PFSK-1 (cell line): ENCODE results near the gene CEP152. TPM values are rescaled to one million over a fixed set of nuclear protein-coding genes. Genes with fewer than 3 reads are reported as not detected.
A peak's percentile ranks its signal among the peaks of the same experiment; 100 is the strongest.

Source experiments
- FOXP2 ChIP-seq: optimal IDR thresholded peaks from 2 replicates; pipeline ENCODE3; 2011; ENCODE audit warnings: borderline replicate concordance, control low read depth, inconsistent platforms; ENCODE audit not compliant: insufficient read depth; ENCODE audit errors: extremely low read length, extremely low read depth
- POLR2AphosphoS5 ChIP-seq: IDR thresholded peaks from 2 replicates; pipeline ENCODE4 v1.6.1; 2012; ENCODE audit warnings: low read depth, mild to moderate bottlenecking, control low read depth, low read length, moderate library complexity
- SIN3A ChIP-seq: IDR thresholded peaks from 2 replicates; pipeline ENCODE4 v1.6.1; 2012; ENCODE audit warnings: mild to moderate bottlenecking, low read length, moderate library complexity, borderline replicate concordance; ENCODE audit not compliant: insufficient read depth
- TAF1 ChIP-seq: IDR thresholded peaks from 2 replicates; pipeline ENCODE4 v1.6.1; 2012; ENCODE audit warnings: low read length, control low read depth, borderline replicate concordance; ENCODE audit not compliant: insufficient read depth
- polyA plus RNA-seq: library from polyadenylated mRNA; unstranded; fragments of >200 nt; gene quantifications from one replicate; pipeline ENCODE4 v1.2.1, GENCODE V29; 2012; ENCODE audit warnings: low read depth, missing spikeins; ENCODE audit not compliant: insufficient read length
- TF ChIP-seq, protein P1 (sequence below), 2 experiments: IDR thresholded peaks; 2 replicates each; pipeline versions ENCODE4 v1.6.1 to v1.8.0; 2011 to 2012; ENCODE audit warnings: low read depth in 2 of 2, low read length in 2 of 2, control low read depth in 1 of 2, inconsistent platforms in 1 of 2, mild to moderate bottlenecking in 1 of 2, moderate library complexity in 1 of 2; ENCODE audit not compliant: insufficient read depth in 1 of 2

Gene CEP152, protein sequence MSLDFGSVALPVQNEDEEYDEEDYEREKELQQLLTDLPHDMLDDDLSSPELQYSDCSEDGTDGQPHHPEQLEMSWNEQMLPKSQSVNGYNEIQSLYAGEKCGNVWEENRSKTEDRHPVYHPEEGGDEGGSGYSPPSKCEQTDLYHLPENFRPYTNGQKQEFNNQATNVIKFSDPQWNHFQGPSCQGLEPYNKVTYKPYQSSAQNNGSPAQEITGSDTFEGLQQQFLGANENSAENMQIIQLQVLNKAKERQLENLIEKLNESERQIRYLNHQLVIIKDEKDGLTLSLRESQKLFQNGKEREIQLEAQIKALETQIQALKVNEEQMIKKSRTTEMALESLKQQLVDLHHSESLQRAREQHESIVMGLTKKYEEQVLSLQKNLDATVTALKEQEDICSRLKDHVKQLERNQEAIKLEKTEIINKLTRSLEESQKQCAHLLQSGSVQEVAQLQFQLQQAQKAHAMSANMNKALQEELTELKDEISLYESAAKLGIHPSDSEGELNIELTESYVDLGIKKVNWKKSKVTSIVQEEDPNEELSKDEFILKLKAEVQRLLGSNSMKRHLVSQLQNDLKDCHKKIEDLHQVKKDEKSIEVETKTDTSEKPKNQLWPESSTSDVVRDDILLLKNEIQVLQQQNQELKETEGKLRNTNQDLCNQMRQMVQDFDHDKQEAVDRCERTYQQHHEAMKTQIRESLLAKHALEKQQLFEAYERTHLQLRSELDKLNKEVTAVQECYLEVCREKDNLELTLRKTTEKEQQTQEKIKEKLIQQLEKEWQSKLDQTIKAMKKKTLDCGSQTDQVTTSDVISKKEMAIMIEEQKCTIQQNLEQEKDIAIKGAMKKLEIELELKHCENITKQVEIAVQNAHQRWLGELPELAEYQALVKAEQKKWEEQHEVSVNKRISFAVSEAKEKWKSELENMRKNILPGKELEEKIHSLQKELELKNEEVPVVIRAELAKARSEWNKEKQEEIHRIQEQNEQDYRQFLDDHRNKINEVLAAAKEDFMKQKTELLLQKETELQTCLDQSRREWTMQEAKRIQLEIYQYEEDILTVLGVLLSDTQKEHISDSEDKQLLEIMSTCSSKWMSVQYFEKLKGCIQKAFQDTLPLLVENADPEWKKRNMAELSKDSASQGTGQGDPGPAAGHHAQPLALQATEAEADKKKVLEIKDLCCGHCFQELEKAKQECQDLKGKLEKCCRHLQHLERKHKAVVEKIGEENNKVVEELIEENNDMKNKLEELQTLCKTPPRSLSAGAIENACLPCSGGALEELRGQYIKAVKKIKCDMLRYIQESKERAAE (N-terminal part only)
- 4.4 TPM for polyA plus RNA-seq

- peak; percentile 85 for TF ChIP-seq POLR2AphosphoS5
- no peak for TF ChIP-seq SIN3A
- TF ChIP-seq FOXP2: no peak
- TF ChIP-seq TAF1: peak; percentile 68; the same call in 1 of the 2 replicates
- TF ChIP-seq, protein P1, sequence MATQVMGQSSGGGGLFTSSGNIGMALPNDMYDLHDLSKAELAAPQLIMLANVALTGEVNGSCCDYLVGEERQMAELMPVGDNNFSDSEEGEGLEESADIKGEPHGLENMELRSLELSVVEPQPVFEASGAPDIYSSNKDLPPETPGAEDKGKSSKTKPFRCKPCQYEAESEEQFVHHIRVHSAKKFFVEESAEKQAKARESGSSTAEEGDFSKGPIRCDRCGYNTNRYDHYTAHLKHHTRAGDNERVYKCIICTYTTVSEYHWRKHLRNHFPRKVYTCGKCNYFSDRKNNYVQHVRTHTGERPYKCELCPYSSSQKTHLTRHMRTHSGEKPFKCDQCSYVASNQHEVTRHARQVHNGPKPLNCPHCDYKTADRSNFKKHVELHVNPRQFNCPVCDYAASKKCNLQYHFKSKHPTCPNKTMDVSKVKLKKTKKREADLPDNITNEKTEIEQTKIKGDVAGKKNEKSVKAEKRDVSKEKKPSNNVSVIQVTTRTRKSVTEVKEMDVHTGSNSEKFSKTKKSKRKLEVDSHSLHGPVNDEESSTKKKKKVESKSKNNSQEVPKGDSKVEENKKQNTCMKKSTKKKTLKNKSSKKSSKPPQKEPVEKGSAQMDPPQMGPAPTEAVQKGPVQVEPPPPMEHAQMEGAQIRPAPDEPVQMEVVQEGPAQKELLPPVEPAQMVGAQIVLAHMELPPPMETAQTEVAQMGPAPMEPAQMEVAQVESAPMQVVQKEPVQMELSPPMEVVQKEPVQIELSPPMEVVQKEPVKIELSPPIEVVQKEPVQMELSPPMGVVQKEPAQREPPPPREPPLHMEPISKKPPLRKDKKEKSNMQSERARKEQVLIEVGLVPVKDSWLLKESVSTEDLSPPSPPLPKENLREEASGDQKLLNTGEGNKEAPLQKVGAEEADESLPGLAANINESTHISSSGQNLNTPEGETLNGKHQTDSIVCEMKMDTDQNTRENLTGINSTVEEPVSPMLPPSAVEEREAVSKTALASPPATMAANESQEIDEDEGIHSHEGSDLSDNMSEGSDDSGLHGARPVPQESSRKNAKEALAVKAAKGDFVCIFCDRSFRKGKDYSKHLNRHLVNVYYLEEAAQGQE (IDR thresholded peaks at IDR 0.05; ENCODE audit: insufficient read depth in 1 of 2, low read depth in 2 of 2, low read length in 2 of 2): no peak
Measured at GRCh38 chr15:48810414-48811324, at the start of gene CEP152. Gene CEP152 (minus strand): TSS chr15:48811069. CDS start chr15:48805649, 5,420 bp downstream.

DNA sequence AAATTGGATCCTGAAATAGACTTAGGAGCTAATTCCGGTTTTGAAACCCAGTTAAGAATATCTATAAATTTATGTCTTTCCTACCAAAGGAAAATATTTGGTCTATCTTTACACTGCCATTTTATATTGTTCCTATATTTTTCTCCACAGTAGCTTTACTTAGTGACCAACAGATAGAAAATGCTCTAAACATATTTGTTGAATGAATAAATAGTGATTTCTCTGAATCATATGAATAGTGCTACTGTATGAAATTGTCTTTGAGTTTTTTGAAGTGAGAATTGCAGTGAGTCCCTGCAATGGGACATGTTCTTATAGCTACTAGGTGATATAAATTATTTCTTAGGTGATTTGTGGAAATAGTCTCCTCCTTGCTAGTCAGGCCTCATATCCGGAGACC, 48.6 kb upstream of the CEP152 start:
- TF ChIP-seq FOXP2: no peak
- TF ChIP-seq POLR2AphosphoS5: no peak

DNA sequence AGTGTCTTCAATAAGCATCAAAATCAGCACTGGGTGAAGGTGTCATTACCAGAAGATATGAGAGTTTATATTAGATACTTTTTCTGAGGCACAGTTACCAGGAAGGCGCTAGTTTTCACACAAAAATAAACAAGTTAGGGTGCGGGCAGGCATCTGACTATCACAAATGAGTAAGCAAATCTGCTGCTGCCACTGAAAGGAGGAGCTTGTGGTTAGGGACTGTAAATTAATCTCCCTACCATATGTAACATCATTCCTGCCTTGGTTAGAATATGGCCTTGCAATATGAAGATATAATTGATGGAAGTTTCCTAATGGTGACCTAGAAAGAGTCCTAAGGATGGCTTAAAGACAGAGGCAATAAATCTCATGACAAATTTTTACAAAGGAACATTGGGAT, 47.5 kb upstream of the CEP152 start:
- TF ChIP-seq, protein P1 (IDR thresholded peaks at IDR 0.05; ENCODE audit: insufficient read depth in 1 of 2, low read depth in 2 of 2, low read length in 2 of 2): no peak
- TF ChIP-seq FOXP2: no peak
- no peak for TF ChIP-seq POLR2AphosphoS5
- no peak for TF ChIP-seq SIN3A
- TF ChIP-seq TAF1: no peak

DNA sequence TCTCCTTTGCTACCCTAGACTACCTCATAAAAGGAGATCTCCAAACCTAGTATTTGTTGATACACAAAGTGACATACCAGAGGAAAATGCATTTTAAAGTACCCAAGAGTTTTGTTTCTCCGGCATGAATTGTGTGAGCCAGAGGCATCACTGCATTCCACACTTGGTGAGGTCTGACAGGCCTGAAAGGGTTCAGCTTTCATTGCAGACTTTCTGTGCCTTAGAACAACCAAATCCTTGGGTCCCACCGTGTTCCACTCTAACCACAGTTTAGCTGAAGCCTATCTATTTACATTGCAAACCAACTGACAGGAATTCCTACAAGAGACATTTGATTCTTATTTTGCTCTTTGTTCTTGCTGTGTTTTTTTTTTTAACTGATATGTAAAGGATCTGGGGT, 46.1 kb upstream of the CEP152 start:
- TF ChIP-seq TAF1 (no peak), SIN3A (no peak), POLR2AphosphoS5 (no peak), FOXP2 (no peak)
- TF ChIP-seq, protein P1 (IDR thresholded peaks at IDR 0.05; ENCODE audit: insufficient read depth in 1 of 2, low read depth in 2 of 2, low read length in 2 of 2): no peak
